Natural killer cell (primary cell): ENCODE data around the gene C1orf167. TPM values are rescaled to one million over a fixed set of nuclear protein-coding genes. Genes with fewer than 3 reads are reported as not detected.

Experiments
- ATAC-seq, 3 donors: fragments of 150-1000 bp in 2 of 3; fragments of 200-7000 bp in 1 of 3; cut with Tn5 transposase; 1 replicate in 1 of 3; 2 replicates in 2 of 3; pipeline ENCODE4 v1.10.0; 2021; ENCODE audit warnings: mild to moderate bottlenecking in 2 of 3, moderate library complexity in 2 of 3
- DNase-seq, 2 donors: peaks; one replicate each; pipeline versions ENCODE4 v3.0.0 to v3.0.0-alpha.2; 2013 to 2021; ENCODE audit warnings: mixed read lengths in 1 of 2
- H3K27ac ChIP-seq: one replicate; pipeline ENCODE4 v1.5.1; 2013; ENCODE audit warnings: mild to moderate bottlenecking, low read length
- H3K27me3 ChIP-seq: one replicate; pipeline ENCODE4 v1.6.1; 2013; ENCODE audit warnings: low read length; ENCODE audit not compliant: control insufficient read depth, insufficient read depth
- H3K36me3 ChIP-seq: one replicate; pipeline ENCODE4 v1.6.1; 2013; ENCODE audit warnings: low read length; ENCODE audit not compliant: control insufficient read depth, insufficient read depth
- H3K4me1 ChIP-seq: one replicate; pipeline ENCODE4 v1.6.1; 2013; ENCODE audit warnings: low read length; ENCODE audit not compliant: control insufficient read depth, insufficient read depth
- H3K4me3 ChIP-seq: one replicate; pipeline ENCODE4 v1.5.1; 2013; ENCODE audit warnings: low read length
- H3K9me3 ChIP-seq: one replicate; pipeline ENCODE4 v1.6.1; 2013; ENCODE audit warnings: low read length; ENCODE audit not compliant: control insufficient read depth, insufficient read depth
- H3K27ac Mint-ChIP-seq, 2 donors: one replicate each; pipeline ENCODE4 v1.8.0; 2022; ENCODE audit warnings: mild to moderate bottlenecking in 2 of 2, mixed read lengths in 2 of 2, moderate library complexity in 1 of 2
- H3K27me3 Mint-ChIP-seq, 2 donors: one replicate each; pipeline ENCODE4 v1.8.0; 2022; ENCODE audit warnings: low read depth in 2 of 2, mixed read lengths in 2 of 2
- H3K36me3 Mint-ChIP-seq: one replicate; pipeline ENCODE4 v1.8.0; 2022; ENCODE audit warnings: mixed read lengths
- H3K4me1 Mint-ChIP-seq, 2 donors: one replicate each; pipeline ENCODE4 v1.8.0; 2022; ENCODE audit warnings: mixed read lengths in 2 of 2
- H3K4me3 Mint-ChIP-seq: one replicate; pipeline ENCODE4 v1.8.0; 2022; ENCODE audit warnings: mild to moderate bottlenecking, moderate library complexity, mixed read lengths
- H3K9me3 Mint-ChIP-seq, 2 donors: one replicate each; pipeline ENCODE4 v1.8.0; 2022; ENCODE audit warnings: mixed read lengths in 2 of 2
- WGBS: methylation state at CpG from one replicate; pipeline ENCODE4 v1.1.7; 2013; ENCODE audit warnings: missing lambda C conversion rate; ENCODE audit not compliant: insufficient coverage; 5-methylcytosine and 5-hydroxymethylcytosine counted together
- intact Hi-C: fragments of 100-400 bp; cut with micrococcal nuclease; formaldehyde crosslinking; loops from one replicate; pipeline ENCODE4 v1.14.2; 2022
- total RNA-seq, 4 donors: library from RNA; stranded (reverse); fragments of 120-200 nt in 1 of 4; gene quantifications; one replicate each; pipeline versions ENCODE4 v1.2.3 to v1.2.4, GENCODE V29; 2013 to 2022
- TF ChIP-seq, protein P1 (sequence below): fragments of 200-600 bp; IDR thresholded peaks from one replicate; pipeline ENCODE4 v1.8.0; 2022; ENCODE audit warnings: antibody characterized with exemption

The C1orf167 gene
- total RNA-seq, 3 donors from 2014 or later (not counting 1 experiment from before 2014, with no cell fraction given) = 0.15 TPM; not detected in 2

DNA sequence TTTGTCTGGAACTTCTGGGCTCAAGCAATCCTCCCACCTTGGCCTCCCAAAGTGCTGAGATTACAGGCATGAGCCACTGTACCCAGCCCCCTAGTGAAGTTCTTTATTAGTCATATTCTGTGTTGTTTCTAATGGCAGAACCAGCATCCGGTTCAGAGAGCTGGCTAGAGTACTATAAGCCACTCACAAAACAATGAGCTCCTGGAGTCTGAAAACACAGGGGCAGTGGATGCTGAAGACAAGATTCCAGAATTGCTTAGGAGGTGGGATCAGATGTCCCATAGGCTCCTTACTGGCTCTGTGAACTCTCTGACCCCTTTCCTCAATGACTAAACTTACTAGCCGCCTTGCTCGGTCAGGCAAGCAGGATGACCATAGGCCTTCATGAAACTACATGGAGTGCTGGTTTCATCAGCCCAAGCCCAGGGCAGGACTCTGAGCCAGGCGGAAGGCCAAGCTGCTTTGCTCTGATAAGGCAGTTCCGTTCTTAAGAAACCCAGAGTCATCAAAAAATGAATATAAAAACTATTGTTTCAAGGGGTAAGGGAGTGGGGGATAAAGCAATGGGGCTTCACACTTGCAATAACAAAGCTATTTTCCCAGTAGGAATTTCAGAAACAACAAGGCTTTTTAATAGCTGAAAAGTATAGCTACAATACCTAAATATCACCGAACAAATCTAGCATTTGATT, 35.7 kb downstream of the C1orf167 start:
- TF ChIP-seq, protein P1, sequence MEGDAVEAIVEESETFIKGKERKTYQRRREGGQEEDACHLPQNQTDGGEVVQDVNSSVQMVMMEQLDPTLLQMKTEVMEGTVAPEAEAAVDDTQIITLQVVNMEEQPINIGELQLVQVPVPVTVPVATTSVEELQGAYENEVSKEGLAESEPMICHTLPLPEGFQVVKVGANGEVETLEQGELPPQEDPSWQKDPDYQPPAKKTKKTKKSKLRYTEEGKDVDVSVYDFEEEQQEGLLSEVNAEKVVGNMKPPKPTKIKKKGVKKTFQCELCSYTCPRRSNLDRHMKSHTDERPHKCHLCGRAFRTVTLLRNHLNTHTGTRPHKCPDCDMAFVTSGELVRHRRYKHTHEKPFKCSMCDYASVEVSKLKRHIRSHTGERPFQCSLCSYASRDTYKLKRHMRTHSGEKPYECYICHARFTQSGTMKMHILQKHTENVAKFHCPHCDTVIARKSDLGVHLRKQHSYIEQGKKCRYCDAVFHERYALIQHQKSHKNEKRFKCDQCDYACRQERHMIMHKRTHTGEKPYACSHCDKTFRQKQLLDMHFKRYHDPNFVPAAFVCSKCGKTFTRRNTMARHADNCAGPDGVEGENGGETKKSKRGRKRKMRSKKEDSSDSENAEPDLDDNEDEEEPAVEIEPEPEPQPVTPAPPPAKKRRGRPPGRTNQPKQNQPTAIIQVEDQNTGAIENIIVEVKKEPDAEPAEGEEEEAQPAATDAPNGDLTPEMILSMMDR = no peak
- H3K36me3 Mint-ChIP-seq = peaks cover 6% of the 10 kb centered on the region
- H3K4me1 ChIP-seq = peaks cover 10% of the 10 kb centered on the region
- intact Hi-C loops = no loop called here
- H3K36me3 ChIP-seq = peaks cover 58% of the 10 kb centered on the region
- H3K4me3 Mint-ChIP-seq = no peak overlapping the region
- H3K27ac ChIP-seq = no peak overlapping the region
- no peak overlapping the region for H3K27ac Mint-ChIP-seq
- ATAC-seq (no peak), DNase-seq (no peak)
- 96% methylated on average over 5 of the region's 6 CpGs for WGBS
- peaks cover 16 to 17% of the 10 kb centered on the region in 2 donors for H3K4me1 Mint-ChIP-seq
- H3K27me3 ChIP-seq = no peaks in the 10 kb centered on the region
- no peaks in the 10 kb centered on the region for H3K27me3 Mint-ChIP-seq
- H3K9me3 ChIP-seq = no peaks in the 10 kb centered on the region
- no peaks in the 10 kb centered on the region for H3K9me3 Mint-ChIP-seq
- H3K4me3 ChIP-seq = no peak overlapping the region

DNA sequence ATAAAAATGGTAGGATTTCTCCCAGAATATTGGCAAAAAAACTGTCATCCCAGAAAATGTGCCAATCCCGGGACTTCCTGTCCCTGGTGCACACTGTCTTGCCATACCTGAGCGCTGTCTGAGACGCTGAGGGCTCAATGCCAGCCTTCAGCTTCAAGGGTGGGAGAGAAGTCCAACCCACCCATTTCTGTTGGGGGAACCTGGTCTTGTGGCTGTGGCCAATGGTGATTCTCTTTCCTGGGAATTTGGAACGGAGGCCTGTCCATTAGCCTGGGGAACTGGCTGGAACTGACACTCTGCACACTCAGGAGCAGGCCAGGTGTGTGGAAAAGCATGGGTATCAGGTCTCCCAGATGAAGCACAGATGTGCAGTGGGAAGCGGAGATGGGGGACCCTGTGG, 37.1 kb downstream of the C1orf167 start:
- no peaks in the 10 kb centered on the region for H3K9me3 ChIP-seq
- TF ChIP-seq, protein P1 = no peak
- H3K27ac ChIP-seq = no peak overlapping the region
- Mint-ChIP-seq H3K27ac (no peak overlapping the region), H3K4me1 (peaks cover 29 to 31% of the 10 kb centered on the region in 2 donors), H3K27me3 (no peaks in the 10 kb centered on the region), H3K36me3 (peaks cover 6% of the 10 kb centered on the region), H3K9me3 (no peaks in the 10 kb centered on the region), H3K4me3 (no peak overlapping the region)
- no peaks in the 10 kb centered on the region for H3K27me3 ChIP-seq
- H3K4me3 ChIP-seq = no peak overlapping the region
- H3K36me3 ChIP-seq = peaks cover 51% of the 10 kb centered on the region
- no peak for ATAC-seq
- intact Hi-C loops = no loop called here
- DNase-seq = no peak
- peaks cover 24% of the 10 kb centered on the region for H3K4me1 ChIP-seq
- over 99% methylated on average over 5 of the region's 5 CpGs for WGBS

DNA sequence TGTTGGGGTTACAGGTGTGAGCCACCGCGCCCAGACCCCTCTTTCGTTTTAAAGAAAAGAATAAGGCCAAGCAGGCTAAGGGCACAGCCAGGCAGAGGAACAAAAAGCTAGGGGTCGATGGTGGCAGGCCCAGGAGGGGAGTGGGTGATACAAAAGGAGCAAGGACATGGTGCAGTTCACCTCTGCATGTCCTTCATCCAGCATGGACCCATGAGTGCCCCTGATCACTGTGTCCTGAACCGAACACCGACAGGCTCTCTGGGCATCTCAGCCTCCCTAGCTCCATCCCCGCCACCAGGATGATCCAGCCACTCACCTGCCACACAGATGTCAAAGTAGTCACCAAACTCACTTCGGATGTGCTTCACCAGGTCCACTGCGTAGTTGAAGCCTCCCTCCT, 37.9 kb downstream of the C1orf167 start:
- peaks cover 32% of the 10 kb centered on the region for H3K4me1 ChIP-seq
- Mint-ChIP-seq H3K9me3 (no peaks in the 10 kb centered on the region), H3K4me3 (no peak overlapping the region), H3K4me1 (peaks cover 36 to 39% of the 10 kb centered on the region in 2 donors), H3K36me3 (peaks cover 6% of the 10 kb centered on the region), H3K27ac (no peak overlapping the region), H3K27me3 (no peaks in the 10 kb centered on the region)
- intact Hi-C loops = loop anchor here (10.0 kb wide), 1 partner anchor 145 kb away; the partner anchor contains the start of genes FBXO2 and FBXO44
- TF ChIP-seq, protein P1 = no peak
- H3K9me3 ChIP-seq = no peaks in the 10 kb centered on the region
- H3K27ac ChIP-seq = no peak overlapping the region
- 98% methylated on average over 9 of the region's 9 CpGs for WGBS
- H3K36me3 ChIP-seq = peaks cover 43% of the 10 kb centered on the region
- ATAC-seq = no peak
- no peaks in the 10 kb centered on the region for H3K27me3 ChIP-seq
- no peak for DNase-seq
- no peak overlapping the region for H3K4me3 ChIP-seq

DNA sequence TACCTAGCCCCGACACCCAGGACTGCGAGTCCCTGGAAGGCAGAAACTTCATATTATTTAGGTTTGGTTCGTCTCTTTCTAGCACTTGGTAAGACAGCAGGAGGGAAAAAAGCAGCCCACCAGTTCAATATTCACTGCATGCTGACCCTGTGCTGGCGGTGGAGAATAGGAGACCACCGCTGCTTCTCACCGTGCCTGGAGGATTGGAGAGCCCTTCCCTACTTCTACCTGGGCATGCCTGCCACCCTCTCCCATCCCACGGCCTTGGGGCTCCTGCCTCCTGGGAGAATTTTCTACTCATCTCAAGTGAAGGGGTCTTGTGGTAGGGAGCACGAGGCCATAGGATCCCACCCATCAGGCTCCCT, 38.4 kb downstream of the C1orf167 start:
- H3K36me3 ChIP-seq = peaks cover 38% of the 10 kb centered on the region
- TF ChIP-seq, protein P1 = no peak
- no peak overlapping the region for H3K27ac ChIP-seq
- H3K27me3 ChIP-seq = no peaks in the 10 kb centered on the region
- Mint-ChIP-seq H3K9me3 (no peaks in the 10 kb centered on the region), H3K36me3 (peaks cover 5% of the 10 kb centered on the region), H3K4me1 (peaks cover 41 to 44% of the 10 kb centered on the region in 2 donors), H3K4me3 (no peak overlapping the region), H3K27me3 (no peaks in the 10 kb centered on the region), H3K27ac (no peak overlapping the region)
- intact Hi-C loops = loop anchor here (10.0 kb wide), 1 partner anchor 146 kb away; the partner anchor contains the start of genes FBXO2 and FBXO44
- ATAC-seq (no peak), DNase-seq (no peak)
- H3K9me3 ChIP-seq = no peaks in the 10 kb centered on the region
- peaks cover 37% of the 10 kb centered on the region for H3K4me1 ChIP-seq
- H3K4me3 ChIP-seq = no peak overlapping the region
- WGBS = 97% methylated on average over 6 of the region's 8 CpGs
